ENCODE measurements around the gene MRI1. TPM values are rescaled to one million over a fixed set of nuclear protein-coding genes. Genes with fewer than 3 reads are reported as not detected.

Gene MRI1
- total and polyA plus RNA-seq, 2 donors (not counting 3 experiments of a cell fraction or from before 2014, with no cell fraction given), result 56.2 to 63.2 TPM

GRCh38 chr19:13748169-13748828 is 16.0 kb upstream of the MRI1 start:
- TF ChIP-seq MAX (IDR thresholded peaks at IDR 0.05; ENCODE audit: insufficient read depth, insufficient read length) (no peak), POLR2A (IDR thresholded peaks at IDR 0.05; ENCODE audit: low read depth, low read length) (peak; percentile 61), POLR2AphosphoS5 (IDR thresholded peaks at IDR 0.05; ENCODE audit: insufficient read depth, low read depth, low read length) (peak; percentile 15)
- ChIA-PET CTCF (interaction anchor here (0.6 to 2.2 kb wide), 7 partner anchors 12 to 472 kb away, joined by 3 to 16 read pairs (median 5); partner anchors contain the start of gene MRI1), POLR2A (interaction anchor here (0.7 to 2.0 kb wide), 4 partner anchors 16 to 114 kb away, joined by 3 to 7 read pairs (median 4); partner anchors contain the start of genes MRI1 and ZSWIM4)
- no peaks in the 10 kb centered on the region for H3K9me1 ChIP-seq (replicated peaks; ENCODE audit: control insufficient read depth, extremely low read depth, insufficient read depth, low read length)
- peak; percentile 42 for DNase-seq (ENCODE audit: low read depth, low spot score)
- H3K4me3 ChIP-seq (replicated peaks in 1 of 3; ENCODE audit: insufficient read depth in 1 of 3, low read depth in 1 of 3, low read length in 3 of 3), result peak overlapping the region; percentile 85 to 93 (median 85)
- intact Hi-C loops (cut with micrococcal nuclease) (loop anchor here (2.0 to 5.0 kb wide), 2 partner anchors 17 to 259 kb away; partner anchors contain the start of genes MRI1 and RFX1), dilution Hi-C loops (cut with MboI; ENCODE audit: extremely low pct_ligation_motif_present, low sequenced_read_pairs) (no loop called here)
- H3K27ac ChIP-seq (ENCODE audit: insufficient read depth, low read depth, low read length), result peak overlapping the region; percentile 82
- peak; percentile 55 for FAIRE-seq
- peak overlapping the region; percentile 95 for H3K9ac ChIP-seq (replicated peaks; ENCODE audit: extremely low read depth, insufficient read depth, low read length)
- peak overlapping the region; percentile 95 for H3K4me2 ChIP-seq (ENCODE audit: insufficient read depth, low read length)
- H3K36me3 ChIP-seq (ENCODE audit: control insufficient read depth in 2 of 2, extremely low read depth in 1 of 2, insufficient read depth in 2 of 2, low read length in 2 of 2), result peaks cover 4 to 9% of the 10 kb centered on the region in 2 experiments
- BruUV-seq (replicated peaks), result TSS peak; percentile 87
- H3K79me2 ChIP-seq (ENCODE audit: control insufficient read depth, insufficient read depth, low read length), result peaks cover 18% of the 10 kb centered on the region
- H2AFZ ChIP-seq (ENCODE audit: low read depth, low read length), result peak overlapping the region; percentile 44
- peaks cover 13% of the 10 kb centered on the region for H3K4me1 ChIP-seq (ENCODE audit: control insufficient read depth, extremely low read depth, insufficient read depth, low read length)
- H3K27me3 ChIP-seq (ENCODE audit: control insufficient read depth in 2 of 2, insufficient read depth in 2 of 2, low read length in 2 of 2), result no peaks in the 10 kb centered on the region
- H4K20me1 ChIP-seq (replicated peaks; ENCODE audit: control insufficient read depth, extremely low read depth, insufficient read depth, low read length), result no peaks in the 10 kb centered on the region
- H3K9me3 ChIP-seq (replicated peaks; ENCODE audit: control insufficient read depth, insufficient read depth, low read length), result no peaks in the 10 kb centered on the region

- FAIRE-seq, result no peak
- dilution Hi-C loops (cut with MboI; ENCODE audit: extremely low pct_ligation_motif_present, low sequenced_read_pairs), result no loop called here
- Histone ChIP-seq H3K4me2 (ENCODE audit: insufficient read depth, low read length) (no peak overlapping the region), H3K79me2 (ENCODE audit: control insufficient read depth, insufficient read depth, low read length) (peaks cover 18% of the 10 kb centered on the region), H3K4me1 (ENCODE audit: control insufficient read depth, extremely low read depth, insufficient read depth, low read length) (peaks cover 8% of the 10 kb centered on the region), H3K9me1 (replicated peaks; ENCODE audit: control insufficient read depth, extremely low read depth, insufficient read depth, low read length) (no peaks in the 10 kb centered on the region), H3K4me3 (replicated peaks in 1 of 3; ENCODE audit: insufficient read depth in 1 of 3, low read depth in 1 of 3, low read length in 3 of 3) (no peak overlapping the region), H3K9ac (replicated peaks; ENCODE audit: extremely low read depth, insufficient read depth, low read length) (no peak overlapping the region), H3K27ac (ENCODE audit: insufficient read depth, low read depth, low read length) (no peak overlapping the region), H4K20me1 (replicated peaks; ENCODE audit: control insufficient read depth, extremely low read depth, insufficient read depth, low read length) (no peaks in the 10 kb centered on the region), H3K36me3 (ENCODE audit: control insufficient read depth in 2 of 2, extremely low read depth in 1 of 2, insufficient read depth in 2 of 2, low read length in 2 of 2) (peaks cover 14 to 25% of the 10 kb centered on the region in 2 experiments), H3K27me3 (ENCODE audit: control insufficient read depth in 2 of 2, insufficient read depth in 2 of 2, low read length in 2 of 2) (no peaks in the 10 kb centered on the region), H2AFZ (ENCODE audit: low read depth, low read length) (no peak overlapping the region), H3K9me3 (replicated peaks; ENCODE audit: control insufficient read depth, insufficient read depth, low read length) (no peaks in the 10 kb centered on the region)
- TF ChIP-seq MAX (IDR thresholded peaks at IDR 0.05; ENCODE audit: insufficient read depth, insufficient read length), result no peak
- no peak for TF ChIP-seq CTCF (IDR thresholded peaks at IDR 0.05; ENCODE audit: extremely low read depth in 1 of 2, insufficient read depth in 1 of 2, low read depth in 1 of 2, low read length in 2 of 2)
- no peak for TF ChIP-seq MYC (IDR thresholded peaks at IDR 0.05; ENCODE audit: low read depth, low read length)
- no peak for TF ChIP-seq GATA2 (IDR thresholded peaks at IDR 0.05; ENCODE audit: insufficient read depth, insufficient read length, low read depth, low read length)
- no peak for TF ChIP-seq JUN (IDR thresholded peaks at IDR 0.05; ENCODE audit: borderline replicate concordance, insufficient read depth, insufficient read length, low read depth)
- TF ChIP-seq POLR2AphosphoS5 (IDR thresholded peaks at IDR 0.05; ENCODE audit: insufficient read depth, low read depth, low read length), result no peak
- TF ChIP-seq FOS (IDR thresholded peaks at IDR 0.05; ENCODE audit: borderline replicate concordance, insufficient read depth, low read length), result no peak
- TF ChIP-seq POLR2A (IDR thresholded peaks at IDR 0.05; ENCODE audit: low read depth, low read length), result no peak
- TF ChIP-seq EZH2 (IDR thresholded peaks at IDR 0.05; ENCODE audit: borderline replicate concordance, low read depth, low read length, severe bottlenecking), result no peak
- BruUV-seq (replicated peaks), result no TSS peak
- intact Hi-C loops (cut with micrococcal nuclease), result no loop called here
- CTCF ChIA-PET, result no interaction called here
- POLR2A ChIA-PET, result interaction anchor here (0.6 kb wide), 1 partner anchor 132 kb away, joined by 4 read pairs; no protein-coding TSS in a partner anchor
- no peak for DNase-seq (ENCODE audit: low read depth, low spot score)
These were observed 12.9 kb upstream of the MRI1 start for GRCh38 chr19:13751436-13751835.

Measured in endothelial cell of umbilical vein (primary cell).